H1 (cell line): Measurements from ENCODE around the gene NAA16. TPM values are rescaled to one million over a fixed set of nuclear protein-coding genes. Genes with fewer than 3 reads are reported as not detected.

Experiments used
- CTCF ChIA-PET: fragments of 300-600 bp; sonication (Branson Sonifier 250); formaldehyde crosslinking; loops from one replicate; lab custom pipeline; 2021; ENCODE audit not compliant: partially characterized antibody; lab: Charles Lee
- POLR2A ChIA-PET: fragments of 300-600 bp; sonication (Branson Sonifier 250); formaldehyde crosslinking; loops from one replicate; lab custom pipeline; 2021; ENCODE audit warnings: inconsistent platforms; ENCODE audit not compliant: partially characterized antibody; lab: Charles Lee
- DNase-seq, 2 experiments: peaks; one replicate each; pipeline versions ENCODE4 v3.0.0 to v3.0.0-alpha.2; 2010 to 2022; ENCODE audit warnings: low spot score in 2 of 2, low read depth in 1 of 2, mixed read lengths in 1 of 2
- FAIRE-seq: peaks from 2 replicates; lab custom pipeline; 2011; peaks lifted over from hg19 to GRCh38; lab: Jason Lieb, UNC
- H2AFZ ChIP-seq: 2 replicates; pipeline ENCODE4 v1.8.1; 2012; ENCODE audit warnings: low read length, inconsistent platforms
- H2AK5ac ChIP-seq: 2 replicates; pipeline ENCODE4 v1.6.1; 2013; ENCODE audit warnings: low read depth, low read length
- H2BK120ac ChIP-seq: replicated peaks from 2 replicates; pipeline ENCODE3; 2013; ENCODE audit warnings: low read depth, low read length, inconsistent platforms
- H2BK12ac ChIP-seq: 2 replicates; pipeline ENCODE4 v1.6.1; 2013; ENCODE audit warnings: low read depth, low read length
- H2BK15ac ChIP-seq: 2 replicates; pipeline ENCODE4 v1.6.1; 2013; ENCODE audit warnings: low read length
- H2BK20ac ChIP-seq: 2 replicates; pipeline ENCODE4 v1.6.1; 2013; ENCODE audit warnings: low read length
- H2BK5ac ChIP-seq: 2 replicates; pipeline ENCODE4 v1.6.1; 2013; ENCODE audit warnings: low read depth, low read length
- H3K14ac ChIP-seq: 2 replicates; pipeline ENCODE4 v1.6.1; 2013; ENCODE audit warnings: inconsistent platforms; ENCODE audit not compliant: insufficient read length
- H3K18ac ChIP-seq: 2 replicates; pipeline ENCODE4 v1.6.1; 2013; ENCODE audit warnings: low read length; ENCODE audit errors: extremely low read depth
- H3K23ac ChIP-seq: 2 replicates; pipeline ENCODE4 v1.6.1; 2013; ENCODE audit warnings: inconsistent platforms; ENCODE audit not compliant: insufficient read length
- H3K23me2 ChIP-seq: 2 replicates; pipeline ENCODE4 v1.6.1; 2013; ENCODE audit warnings: low read depth, low read length
- H3K27ac ChIP-seq: 2 replicates; pipeline ENCODE4 v1.6.1; 2011; ENCODE audit warnings: low read depth, low read length, inconsistent platforms
- H3K27me3 ChIP-seq, 4 experiments: replicated peaks in 1 of 4; 1 replicate in 1 of 4; 2 replicates in 3 of 4; pipeline versions ENCODE4 v1.6.1 to v1.8.1; 2011 to 2013; ENCODE audit warnings: low read length in 3 of 4, mild to moderate bottlenecking in 3 of 4, inconsistent platforms in 2 of 4, mixed read lengths in 2 of 4, moderate library complexity in 1 of 4; ENCODE audit not compliant: control insufficient read depth in 3 of 4, insufficient read depth in 3 of 4; ENCODE audit errors: extremely low read depth in 1 of 4
- H3K36me3 ChIP-seq, 4 experiments: 2 replicates each; pipeline versions ENCODE4 v1.6.1 to v1.8.1; 2011 to 2013; ENCODE audit warnings: mild to moderate bottlenecking in 4 of 4, low read length in 3 of 4, moderate library complexity in 2 of 4, control low read depth in 1 of 4, inconsistent platforms in 1 of 4; ENCODE audit not compliant: insufficient read depth in 4 of 4, control insufficient read depth in 2 of 4
- H3K4ac ChIP-seq: replicated peaks from 2 replicates; pipeline ENCODE3; 2013; ENCODE audit warnings: low read length, low read depth, mixed read lengths, inconsistent platforms; ENCODE audit not compliant: insufficient read length
- H3K4me1 ChIP-seq, 4 experiments: replicated peaks in 1 of 4; 1 replicate in 1 of 4; 2 replicates in 3 of 4; pipeline versions ENCODE4 v1.6.1 to v1.8.1; 2011 to 2013; ENCODE audit warnings: low read length in 3 of 4, inconsistent platforms in 2 of 4, mixed read lengths in 1 of 4; ENCODE audit not compliant: insufficient read depth in 4 of 4, control insufficient read depth in 3 of 4
- H3K4me2 ChIP-seq, 2 experiments: 2 replicates each; pipeline versions ENCODE4 v1.6.1 to v1.8.1; 2011 to 2013; ENCODE audit warnings: low read depth in 2 of 2, low read length in 2 of 2, control low read depth in 1 of 2, inconsistent platforms in 1 of 2, mild to moderate bottlenecking in 1 of 2; ENCODE audit not compliant: insufficient read depth in 1 of 2
- H3K4me3 ChIP-seq, 4 experiments: fragments of 200-600, 300-600 bp in 1 of 4; sonication (generic), shearing (Covaris generic), sonication (Bioruptor Twin) in 1 of 4; 2 replicates each; pipeline versions ENCODE4 v1.5.1 to v1.8.1; 2011 to 2016; ENCODE audit warnings: low read length in 4 of 4, low read depth in 3 of 4, control low read depth in 2 of 4, inconsistent platforms in 2 of 4, mild to moderate bottlenecking in 2 of 4, mixed read lengths in 1 of 4, moderate library complexity in 1 of 4; ENCODE audit not compliant: insufficient read depth in 2 of 4; ENCODE audit errors: extremely low read depth in 1 of 4
- H3K56ac ChIP-seq: replicated peaks from 2 replicates; pipeline ENCODE3; 2013; ENCODE audit warnings: low read depth, mild to moderate bottlenecking, mixed read lengths, low read length, inconsistent platforms; ENCODE audit not compliant: insufficient read length
- H3K79me1 ChIP-seq: 2 replicates; pipeline ENCODE4 v1.6.1; 2013; ENCODE audit warnings: low read depth, low read length, control low read depth
- H3K79me2 ChIP-seq, 2 experiments: 2 replicates each; pipeline versions ENCODE4 v1.6.1 to v1.8.1; 2012 to 2013; ENCODE audit warnings: low read length in 2 of 2, mild to moderate bottlenecking in 2 of 2, inconsistent platforms in 1 of 2; ENCODE audit not compliant: insufficient read depth in 2 of 2, control insufficient read depth in 1 of 2
- H3K9ac ChIP-seq, 4 experiments: replicated peaks in 1 of 4; 1 replicate in 1 of 4; 2 replicates in 3 of 4; pipeline versions ENCODE4 v1.6.1 to v1.8.1; 2011 to 2013; ENCODE audit warnings: low read depth in 3 of 4, low read length in 3 of 4, control low read depth in 2 of 4, mild to moderate bottlenecking in 2 of 4, moderate library complexity in 2 of 4, inconsistent platforms in 1 of 4; ENCODE audit errors: extremely low read depth in 1 of 4
- H3K9me3 ChIP-seq, 2 experiments: 2 replicates each; pipeline versions ENCODE4 v1.6.1 to v1.8.1; 2012 to 2013; ENCODE audit warnings: mild to moderate bottlenecking in 2 of 2, moderate library complexity in 2 of 2, control low read depth in 1 of 2, inconsistent platforms in 1 of 2, low read depth in 1 of 2, low read length in 1 of 2, mixed read lengths in 1 of 2; ENCODE audit not compliant: insufficient read depth in 2 of 2
- H4K20me1 ChIP-seq, 2 experiments: replicated peaks in 1 of 2; 2 replicates each; pipeline versions ENCODE3 to v1.8.1; 2011 to 2013; ENCODE audit warnings: inconsistent platforms in 2 of 2, low read length in 2 of 2, mild to moderate bottlenecking in 1 of 2; ENCODE audit not compliant: insufficient read depth in 2 of 2, control insufficient read depth in 1 of 2
- H4K5ac ChIP-seq: 2 replicates; pipeline ENCODE4 v1.6.1; 2013; ENCODE audit warnings: low read length, low read depth, mixed read lengths, inconsistent platforms; ENCODE audit not compliant: insufficient read length
- H4K8ac ChIP-seq: 2 replicates; pipeline ENCODE4 v1.8.0; 2013; ENCODE audit warnings: mild to moderate bottlenecking, moderate library complexity, low read length, inconsistent platforms; ENCODE audit not compliant: insufficient read depth; ENCODE audit errors: extremely low read depth
- H4K91ac ChIP-seq: replicated peaks from 2 replicates; pipeline ENCODE3; 2013; ENCODE audit warnings: low read length, mixed read lengths, inconsistent platforms; ENCODE audit not compliant: insufficient read length
- ASH2L ChIP-seq: fragments of 200-600, 300-600 bp; sonication (generic); IDR thresholded peaks from one replicate; pipeline ENCODE4 v1.7.1; 2017; ENCODE audit warnings: low read length
- CREB1 ChIP-seq: IDR thresholded peaks from 2 replicates; pipeline ENCODE4 v1.6.1; 2012; ENCODE audit warnings: inconsistent platforms
- CTBP2 ChIP-seq: IDR thresholded peaks from 2 replicates; pipeline ENCODE4 v1.7.0; 2011; ENCODE audit warnings: borderline replicate concordance, mild to moderate bottlenecking, moderate library complexity, mixed read lengths, low read length; ENCODE audit not compliant: insufficient read depth, insufficient read length
- GTF2F1 ChIP-seq: IDR thresholded peaks from 2 replicates; pipeline ENCODE4 v1.6.1; 2012; ENCODE audit warnings: low read depth, low read length, improper control_type of control experiment, borderline replicate concordance
- HDAC2 ChIP-seq, 2 experiments: fragments of 300-600 bp in 1 of 2; sonication (generic) in 1 of 2; IDR thresholded peaks; 2 replicates each; pipeline ENCODE4 v1.6.1; 2011 to 2012; ENCODE audit warnings: low read depth in 2 of 2, low read length in 2 of 2, mild to moderate bottlenecking in 2 of 2, moderate library complexity in 2 of 2, borderline replicate concordance in 1 of 2, inconsistent platforms in 1 of 2
- RBBP5 ChIP-seq: IDR thresholded peaks from 2 replicates; pipeline ENCODE4 v1.7.1; 2012; ENCODE audit warnings: low read depth, mild to moderate bottlenecking, inconsistent platforms, low read length, moderate library complexity, borderline replicate concordance
- SAP30 ChIP-seq: fragments of 300-600 bp; sonication (generic); IDR thresholded peaks from 2 replicates; pipeline ENCODE4 v1.7.1; 2012; ENCODE audit warnings: low read length, moderate library complexity, mild to moderate bottlenecking, inconsistent platforms; ENCODE audit not compliant: insufficient read depth, insufficient replicate concordance
- SIRT6 ChIP-seq: IDR thresholded peaks from one replicate; pipeline ENCODE4 v1.7.1; 2012; ENCODE audit warnings: low read length, inconsistent platforms
- ZNF274 ChIP-seq: IDR thresholded peaks from 2 replicates; pipeline ENCODE4 v1.7.0; 2012; ENCODE audit warnings: low read length, borderline replicate concordance; ENCODE audit errors: extremely low read depth
- WGBS, 2 experiments: shearing (Covaris generic) in 1 of 2; methylation state at CpG; one replicate each; pipeline versions ENCODE4 v1.1.6 to v1.1.7; 2013 to 2015; ENCODE audit warnings: low lambda C conversion rate in 2 of 2, mixed read lengths in 2 of 2, inconsistent platforms in 1 of 2, low coverage in 1 of 2, missing lambda C conversion rate in 1 of 2; ENCODE audit not compliant: insufficient replicate concordance in 2 of 2, insufficient coverage in 1 of 2, insufficient read length in 1 of 2; ENCODE audit errors: extremely low coverage in 1 of 2, missing lambda C conversion rate in 1 of 2; 5-methylcytosine and 5-hydroxymethylcytosine counted together
- polyA plus RNA-seq, 7 experiments: library from polyadenylated mRNA; depleted of rRNA in 3 of 7; stranded (reverse) in 5 of 7; unstranded in 2 of 7; fragments of >200 nt in 5 of 7; fragments of 200-250 nt in 2 of 7; gene quantifications; 1 replicate in 5 of 7; 2 replicates in 1 of 7; 4 replicates in 1 of 7; pipeline versions ENCODE4 v1.2.1 to v1.2.3, GENCODE V29; 2011 to 2013; ENCODE audit warnings: missing spikeins in 2 of 7, mixed read lengths in 2 of 7
- total RNA-seq: library from RNA; stranded (reverse); fragmentation: NEBNext Ultra II Directional; extraction: Animal tissue kit (Norgen Biotek cat#: 25700); gene quantifications from 2 replicates; pipeline ENCODE4 v1.2.1, GENCODE V29; 2021
- TF ChIP-seq, protein P1 (sequence below), 3 experiments: IDR thresholded peaks; 1 replicate in 2 of 3; 2 replicates in 1 of 3; pipeline versions ENCODE4 v1.5.1 to v1.6.1; 2011; ENCODE audit warnings: low read length in 3 of 3, mild to moderate bottlenecking in 3 of 3, inconsistent platforms in 2 of 3, low read depth in 1 of 3, moderate library complexity in 1 of 3; ENCODE audit not compliant: insufficient read depth in 1 of 3; ENCODE audit errors: control extremely low read depth in 1 of 3

Gene NAA16
- total and polyA plus RNA-seq, 2 of the 8 experiments (the other 6 are each of a cell fraction or from before 2014, with no cell fraction given), result 11.4 to 40.0 TPM

GRCh38 chr13:41273831-41274441, 37.1 kb upstream of the NAA16 start:
- ChIA-PET POLR2A (interaction anchor here (1.1 kb wide), 1 partner anchor 9 kb away, joined by 5 read pairs; no protein-coding TSS in a partner anchor), CTCF (interaction anchor here (0.6 to 1.2 kb wide), 3 partner anchors 14 to 51 kb away, joined by 3 to 6 read pairs (median 4); no protein-coding TSS in a partner anchor)
- Histone ChIP-seq H3K4me2 (no peak overlapping the region), H3K18ac (no peak overlapping the region), H3K79me1 (no peaks in the 10 kb centered on the region), H2BK20ac (no peak overlapping the region), H3K36me3 (no peaks in the 10 kb centered on the region), H3K14ac (no peak overlapping the region), H3K79me2 (no peaks in the 10 kb centered on the region), H2BK15ac (no peak overlapping the region), H3K9ac (no peak overlapping the region), H3K4ac (no peak overlapping the region), H2BK5ac (no peak overlapping the region), H4K91ac (no peak overlapping the region), H3K56ac (no peak overlapping the region), H3K4me3 (no peak overlapping the region), H2AK5ac (no peak overlapping the region), H3K23me2 (no peaks in the 10 kb centered on the region), H4K8ac (no peak overlapping the region), H2BK12ac (no peak overlapping the region), H3K23ac (no peak overlapping the region), H2BK120ac (no peak overlapping the region), H4K5ac (no peak overlapping the region), H3K27me3 (no peaks in the 10 kb centered on the region), H3K9me3 (peaks cover 14 to 19% of the 10 kb centered on the region in 2 experiments), H3K4me1 (peaks cover 0 to 2% (median 0%) of the 10 kb centered on the region in 4 experiments; a peak in 1 of 7 replicates), H4K20me1 (no peaks in the 10 kb centered on the region), H3K27ac (no peak overlapping the region), H2AFZ (no peak overlapping the region)
- FAIRE-seq (no peak), DNase-seq (no peak)
- WGBS, 2 experiments, result 87% methylated on average over 3 of the region's 3 CpGs; no CpG with 5 or more reads in 1 of the 2 experiments
- TF ChIP-seq ASH2L (no peak), SAP30 (no peak), HDAC2 (IDR thresholded peaks at IDR 0.05; ENCODE audit: borderline replicate concordance in 1 of 2, low read depth in 2 of 2, low read length in 2 of 2) (no peak), RBBP5 (no peak), SIRT6 (no peak), GTF2F1 (no peak), CREB1 (no peak), CTBP2 (no peak), ZNF274 (no peak)
- TF ChIP-seq, protein P1, sequence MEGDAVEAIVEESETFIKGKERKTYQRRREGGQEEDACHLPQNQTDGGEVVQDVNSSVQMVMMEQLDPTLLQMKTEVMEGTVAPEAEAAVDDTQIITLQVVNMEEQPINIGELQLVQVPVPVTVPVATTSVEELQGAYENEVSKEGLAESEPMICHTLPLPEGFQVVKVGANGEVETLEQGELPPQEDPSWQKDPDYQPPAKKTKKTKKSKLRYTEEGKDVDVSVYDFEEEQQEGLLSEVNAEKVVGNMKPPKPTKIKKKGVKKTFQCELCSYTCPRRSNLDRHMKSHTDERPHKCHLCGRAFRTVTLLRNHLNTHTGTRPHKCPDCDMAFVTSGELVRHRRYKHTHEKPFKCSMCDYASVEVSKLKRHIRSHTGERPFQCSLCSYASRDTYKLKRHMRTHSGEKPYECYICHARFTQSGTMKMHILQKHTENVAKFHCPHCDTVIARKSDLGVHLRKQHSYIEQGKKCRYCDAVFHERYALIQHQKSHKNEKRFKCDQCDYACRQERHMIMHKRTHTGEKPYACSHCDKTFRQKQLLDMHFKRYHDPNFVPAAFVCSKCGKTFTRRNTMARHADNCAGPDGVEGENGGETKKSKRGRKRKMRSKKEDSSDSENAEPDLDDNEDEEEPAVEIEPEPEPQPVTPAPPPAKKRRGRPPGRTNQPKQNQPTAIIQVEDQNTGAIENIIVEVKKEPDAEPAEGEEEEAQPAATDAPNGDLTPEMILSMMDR (IDR thresholded peaks at IDR 0.05; ENCODE audit: control extremely low read depth in 1 of 3, insufficient read depth in 1 of 3, low read depth in 1 of 3, low read length in 3 of 3), result no peak
